ENCODE measurements around the gene C16orf92.

C16orf92 gene

DNA sequence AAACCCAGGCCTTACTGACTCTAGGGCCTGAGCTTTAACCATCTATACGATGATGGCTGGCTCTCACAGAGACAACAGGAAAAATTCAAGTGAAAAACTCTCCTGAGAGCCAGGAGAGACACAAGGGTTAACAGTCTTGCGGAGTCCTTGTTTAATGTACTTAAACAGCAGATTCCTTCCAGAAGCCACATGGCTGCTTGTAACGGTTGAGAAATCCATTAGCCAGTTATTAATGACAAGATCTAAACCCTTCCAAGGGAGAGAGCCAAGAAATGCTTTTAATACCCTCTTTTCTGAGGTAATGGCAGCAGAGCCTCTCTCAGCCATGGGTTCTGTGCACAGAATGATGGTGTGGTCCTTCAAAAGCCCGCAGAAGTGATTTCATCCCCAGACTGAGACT is 37.3 kb downstream of the C16orf92 start:
- FAIRE-seq (no peak), DNase-seq (ENCODE audit: insufficient read length) (no peak)
- no peak for TF ChIP-seq POLR2AphosphoS5 (IDR thresholded peaks at IDR 0.05; ENCODE audit: low read depth, low read length)
- no peak for TF ChIP-seq TAF1 (IDR thresholded peaks at IDR 0.05; ENCODE audit: borderline replicate concordance, low read depth, low read length)
- TF ChIP-seq POLR2A (IDR thresholded peaks at IDR 0.05; ENCODE audit: low read depth, low read length): no peak

DNA sequence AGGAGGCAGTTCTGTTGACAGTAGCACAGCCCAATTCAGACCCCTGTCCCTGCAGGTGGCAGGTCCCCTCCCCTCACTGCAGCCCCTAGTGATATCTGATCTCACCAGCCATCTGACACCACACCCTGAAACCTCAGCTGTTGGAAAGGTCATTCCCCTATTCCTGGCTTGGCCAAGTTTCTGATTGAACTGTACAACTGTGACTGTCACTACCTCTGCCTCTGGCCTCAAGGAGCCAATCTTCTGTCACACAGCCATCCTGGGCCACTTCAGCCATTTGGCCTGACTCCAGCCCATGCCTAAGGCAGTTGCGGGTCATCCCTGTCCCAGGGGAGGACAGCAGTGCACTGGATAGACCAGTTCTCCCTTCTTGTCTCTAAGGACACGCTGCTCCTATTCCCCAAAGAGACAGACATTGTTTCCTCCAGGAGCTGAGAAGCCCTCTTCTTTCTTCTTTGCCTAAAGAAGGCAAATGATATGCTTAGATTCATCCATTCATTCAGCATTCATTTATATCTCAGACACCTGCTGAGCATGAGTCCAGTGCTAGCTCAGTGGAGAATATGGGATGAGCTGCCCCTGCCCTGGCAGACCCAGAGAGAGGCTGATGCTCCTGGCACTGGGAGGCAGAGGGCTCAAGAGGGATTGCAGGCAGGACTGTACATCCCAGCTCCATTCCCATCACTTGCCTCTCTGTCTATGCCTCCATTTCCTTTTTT is 38.0 kb downstream of the C16orf92 start:
- FAIRE-seq (no peak), DNase-seq (ENCODE audit: insufficient read length) (no peak)
- no peak for TF ChIP-seq POLR2AphosphoS5 (IDR thresholded peaks at IDR 0.05; ENCODE audit: low read depth, low read length)
- no peak for TF ChIP-seq TAF1 (IDR thresholded peaks at IDR 0.05; ENCODE audit: borderline replicate concordance, low read depth, low read length)
- no peak for TF ChIP-seq POLR2A (IDR thresholded peaks at IDR 0.05; ENCODE audit: low read depth, low read length)

DNA sequence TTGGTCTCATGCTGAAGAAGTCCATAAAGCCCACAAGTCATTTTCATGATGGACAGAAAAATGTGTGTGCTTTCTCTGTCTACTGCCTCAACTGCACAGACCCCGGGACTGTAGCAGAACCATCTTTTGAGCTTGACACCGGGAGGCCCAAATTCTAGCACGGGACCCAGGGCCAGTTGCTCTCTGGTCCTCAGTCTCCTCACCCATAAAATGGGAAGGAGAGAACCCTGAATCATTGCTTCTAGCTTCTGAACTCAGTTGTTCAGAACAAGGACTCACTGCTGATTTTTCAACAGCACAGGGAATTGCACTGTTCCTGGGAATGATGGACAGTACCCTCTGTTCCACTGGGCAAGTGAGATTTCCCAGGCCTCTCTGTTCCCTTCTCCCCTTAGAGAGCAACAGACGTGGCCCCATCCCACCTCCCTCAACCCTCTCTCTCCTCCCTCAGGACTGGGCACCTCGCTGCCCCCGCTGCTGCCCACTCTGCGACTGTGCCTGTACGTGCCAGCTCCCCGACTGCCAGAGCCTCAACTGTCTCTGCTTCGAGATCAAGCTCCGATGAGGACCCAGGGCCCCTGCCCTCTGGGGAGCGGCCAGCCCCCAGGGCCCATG is 40.4 kb downstream of the C16orf92 start:
- TF ChIP-seq TAF1 (IDR thresholded peaks at IDR 0.05; ENCODE audit: borderline replicate concordance, low read depth, low read length) (no peak), POLR2AphosphoS5 (IDR thresholded peaks at IDR 0.05; ENCODE audit: low read depth, low read length) (no peak), POLR2A (IDR thresholded peaks at IDR 0.05; ENCODE audit: low read depth, low read length) (no peak)
- DNase-seq (ENCODE audit: insufficient read length): no peak
- no peak for FAIRE-seq

DNA sequence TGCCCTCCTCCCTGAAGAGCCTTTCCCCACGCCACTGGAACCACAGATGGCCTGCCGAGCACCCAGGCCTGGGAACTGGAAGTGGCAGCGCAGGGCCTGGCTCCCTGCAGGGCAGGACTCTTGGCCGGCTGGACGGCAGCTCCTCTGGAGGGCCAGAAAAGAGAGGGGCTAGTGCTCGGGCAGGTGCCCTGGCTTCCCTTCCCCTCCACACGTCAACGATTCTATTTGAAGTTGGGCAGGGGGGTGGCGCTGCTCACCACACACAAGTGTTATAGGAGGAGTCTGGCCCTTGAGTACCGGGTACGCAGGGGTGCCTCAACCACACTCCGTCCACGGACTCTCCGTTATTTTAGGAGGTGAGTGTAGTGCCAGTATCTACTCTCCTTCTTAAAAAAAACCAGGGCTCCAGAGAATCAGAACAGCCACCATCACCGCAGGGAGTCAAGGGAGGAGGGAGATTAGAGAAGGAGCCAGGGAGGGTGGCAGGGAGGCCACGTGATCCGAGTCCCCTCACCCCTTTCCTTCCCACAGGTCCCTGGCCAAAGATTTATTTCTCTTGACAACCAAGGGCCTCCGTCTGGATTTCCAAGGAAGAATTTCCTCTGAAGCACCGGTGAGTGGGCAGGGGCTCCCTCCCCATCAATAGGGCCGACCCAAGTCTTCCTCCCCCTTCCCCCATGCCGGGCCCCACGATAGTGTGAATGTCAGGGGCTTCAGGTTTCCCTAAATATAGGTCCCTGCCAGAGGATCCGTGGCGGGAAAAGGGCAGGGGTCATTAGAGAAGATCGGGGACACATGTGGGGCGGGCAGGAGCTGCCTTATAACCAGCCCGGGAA is 41.1 kb downstream of the C16orf92 start:
- TF ChIP-seq POLR2AphosphoS5 (IDR thresholded peaks at IDR 0.05; ENCODE audit: low read depth, low read length) (peak; percentile 44; the same call in 1 of the 2 replicates), TAF1 (IDR thresholded peaks at IDR 0.05; ENCODE audit: borderline replicate concordance, low read depth, low read length) (no peak; the same call in 1 of the 2 replicates)
- peak; percentile 70 for DNase-seq (ENCODE audit: insufficient read length)
- FAIRE-seq: no peak

DNA sequence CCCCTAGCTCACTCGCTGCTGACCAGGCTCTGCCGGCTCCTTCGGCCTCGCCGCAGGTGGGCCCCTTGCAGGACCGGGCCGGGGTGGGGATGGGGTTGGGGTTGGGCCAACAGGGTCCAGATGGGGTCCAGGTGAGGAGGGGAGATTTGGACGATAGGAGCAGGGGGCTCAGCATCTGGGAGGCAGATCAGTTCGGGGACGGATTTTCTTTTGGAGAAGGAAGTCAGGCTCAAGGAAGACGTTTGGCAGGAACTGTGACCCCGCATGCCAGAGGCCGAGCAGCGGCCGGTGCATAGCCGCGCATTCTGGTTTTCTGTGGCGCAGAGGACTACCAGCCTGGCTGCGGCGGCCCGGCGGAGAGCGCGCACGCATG is 41.7 kb downstream of the C16orf92 start:
- TF ChIP-seq POLR2AphosphoS5 (IDR thresholded peaks at IDR 0.05; ENCODE audit: low read depth, low read length) (no peak), TAF1 (IDR thresholded peaks at IDR 0.05; ENCODE audit: borderline replicate concordance, low read depth, low read length) (no peak)
- DNase-seq (ENCODE audit: insufficient read length): no peak
- no peak for FAIRE-seq

DNA sequence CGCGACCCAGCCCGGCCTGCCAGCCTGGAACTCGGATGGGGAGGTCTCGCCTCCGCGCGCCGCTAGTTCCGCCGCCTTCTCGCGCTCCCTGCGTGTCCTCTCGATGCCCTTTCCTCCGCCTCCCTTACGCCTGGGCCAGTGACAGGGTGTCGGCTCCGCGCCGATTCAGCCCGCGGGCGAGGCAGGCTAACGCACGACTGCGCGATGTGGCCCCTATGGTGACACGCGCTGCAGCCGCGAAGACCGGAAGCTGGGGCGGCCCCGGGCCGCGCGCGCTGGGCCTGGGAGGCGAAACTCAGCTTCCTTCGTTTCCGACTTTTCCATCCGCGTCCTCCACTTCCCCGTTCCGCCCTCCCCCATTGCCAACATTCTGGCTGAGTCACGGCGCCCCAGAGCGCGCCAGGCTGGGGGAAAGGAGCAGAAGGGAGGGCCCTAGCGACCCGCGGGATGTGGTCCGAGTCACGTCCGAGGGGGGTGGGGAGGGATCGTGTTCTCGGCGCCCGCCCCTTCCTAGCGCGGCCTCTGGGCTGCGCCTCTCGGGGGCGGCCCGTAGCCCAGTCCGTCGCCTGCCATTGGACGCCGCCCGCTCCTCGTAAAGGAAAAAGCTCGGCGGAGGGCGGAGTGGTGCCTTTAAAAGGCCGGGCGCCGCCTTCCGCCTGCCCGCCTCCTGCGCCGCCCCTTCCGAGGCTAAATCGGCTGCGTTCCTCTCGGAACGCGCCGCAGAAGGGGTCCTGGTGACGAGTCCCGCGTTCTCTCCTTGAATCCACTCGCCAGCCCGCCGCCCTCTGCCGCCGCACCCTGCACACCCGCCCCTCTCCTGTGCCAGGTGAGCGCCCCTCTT is 42.3 kb downstream of the C16orf92 start, which contains the start of gene ALDOA:
ALDOA (plus strand) TSS at position 659 of the 841 bp plus-strand sequence. CDS start 1,138 bp downstream, outside the sequence.
- TF ChIP-seq POLR2AphosphoS5 (IDR thresholded peaks at IDR 0.05; ENCODE audit: low read depth, low read length) (peak; percentile 90), TAF1 (IDR thresholded peaks at IDR 0.05; ENCODE audit: borderline replicate concordance, low read depth, low read length) (peak; percentile 51), POLR2A (IDR thresholded peaks at IDR 0.05; ENCODE audit: low read depth, low read length) (peak; percentile 90)
- DNase-seq (ENCODE audit: insufficient read length) (peak; percentile 93), FAIRE-seq (peak; percentile 81)

DNA sequence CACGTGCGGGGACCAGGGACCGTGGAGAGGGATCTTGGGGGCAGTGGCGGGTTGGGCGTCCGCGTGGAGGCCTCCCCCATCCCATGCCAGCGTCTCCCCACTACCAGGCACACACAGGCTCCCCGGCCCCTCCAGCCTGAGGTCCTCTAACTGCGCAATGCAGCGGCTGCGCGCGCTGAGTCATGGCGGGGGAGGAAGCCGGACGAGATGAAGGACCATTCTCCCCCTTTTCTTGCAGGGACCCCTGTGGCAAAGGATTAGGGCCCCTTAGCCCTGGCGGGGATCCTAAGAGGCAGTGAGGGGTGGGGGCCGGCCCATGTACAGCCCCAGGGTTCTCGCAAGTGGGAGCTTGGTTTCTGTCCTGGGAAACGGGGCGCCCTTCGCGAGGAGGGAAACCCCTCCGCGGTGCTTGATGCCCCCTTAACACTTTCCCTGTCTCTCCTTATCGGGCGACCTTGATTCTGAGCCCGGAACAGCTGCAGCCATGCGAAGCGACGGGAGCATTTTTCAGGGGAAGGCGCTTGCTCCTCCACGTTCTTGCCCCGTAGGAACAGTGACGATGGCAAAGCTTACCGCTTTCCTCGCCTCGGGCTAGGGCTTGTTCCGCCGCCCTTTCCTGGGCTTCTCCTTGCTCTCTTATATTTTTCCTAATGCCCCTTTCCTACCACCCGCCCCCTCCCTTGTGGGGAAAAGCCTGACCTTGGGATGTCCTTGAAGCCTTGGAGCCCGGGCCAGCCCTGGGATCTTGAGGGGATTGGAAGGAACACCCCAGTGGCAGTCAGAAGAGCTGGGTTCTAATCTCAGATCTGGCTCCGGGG is 43.2 kb downstream of the C16orf92 start:
- DNase-seq (ENCODE audit: insufficient read length) (no peak), FAIRE-seq (no peak)
- TF ChIP-seq POLR2A (IDR thresholded peaks at IDR 0.05; ENCODE audit: low read depth, low read length): no peak
- TF ChIP-seq TAF1 (IDR thresholded peaks at IDR 0.05; ENCODE audit: borderline replicate concordance, low read depth, low read length): no peak
- TF ChIP-seq POLR2AphosphoS5 (IDR thresholded peaks at IDR 0.05; ENCODE audit: low read depth, low read length): no peak

DNA sequence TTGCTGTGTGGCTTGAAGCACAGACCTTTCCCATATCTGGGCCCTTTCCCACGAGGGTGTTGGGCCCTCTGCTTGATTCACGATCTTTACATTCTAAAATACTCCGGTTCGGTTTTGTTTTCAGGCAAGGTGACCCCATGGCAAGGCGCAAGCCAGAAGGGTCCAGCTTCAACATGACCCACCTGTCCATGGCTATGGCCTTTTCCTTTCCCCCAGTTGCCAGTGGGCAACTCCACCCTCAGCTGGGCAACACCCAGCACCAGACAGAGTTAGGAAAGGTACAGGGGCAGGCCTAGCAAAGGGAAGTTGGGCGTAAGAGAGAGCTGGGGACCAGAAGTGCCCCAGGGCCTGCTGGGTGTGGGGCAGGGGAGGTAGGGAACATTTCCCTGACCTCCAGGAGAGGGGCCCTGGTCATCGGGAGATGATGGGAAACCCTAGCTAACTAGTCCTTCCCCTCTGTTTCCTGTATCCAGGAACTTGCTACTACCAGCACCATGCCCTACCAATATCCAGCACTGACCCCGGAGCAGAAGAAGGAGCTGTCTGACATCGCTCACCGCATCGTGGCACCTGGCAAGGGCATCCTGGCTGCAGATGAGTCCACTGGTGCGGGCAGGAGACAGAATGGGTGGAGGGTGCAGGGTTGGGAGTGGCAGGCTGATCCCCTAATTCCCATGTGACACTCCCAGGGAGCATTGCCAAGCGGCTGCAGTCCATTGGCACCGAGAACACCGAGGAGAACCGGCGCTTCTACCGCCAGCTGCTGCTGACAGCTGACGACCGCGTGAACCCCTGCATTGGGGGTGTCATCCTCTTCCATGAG is 44.0 kb downstream of the C16orf92 start:
- no peak for TF ChIP-seq POLR2AphosphoS5 (IDR thresholded peaks at IDR 0.05; ENCODE audit: low read depth, low read length)
- peak; percentile 36; the same call in 1 of the 2 replicates for TF ChIP-seq POLR2A (IDR thresholded peaks at IDR 0.05; ENCODE audit: low read depth, low read length)
- TF ChIP-seq TAF1 (IDR thresholded peaks at IDR 0.05; ENCODE audit: borderline replicate concordance, low read depth, low read length): no peak
- DNase-seq (ENCODE audit: insufficient read length) (no peak), FAIRE-seq (no peak)

DNA sequence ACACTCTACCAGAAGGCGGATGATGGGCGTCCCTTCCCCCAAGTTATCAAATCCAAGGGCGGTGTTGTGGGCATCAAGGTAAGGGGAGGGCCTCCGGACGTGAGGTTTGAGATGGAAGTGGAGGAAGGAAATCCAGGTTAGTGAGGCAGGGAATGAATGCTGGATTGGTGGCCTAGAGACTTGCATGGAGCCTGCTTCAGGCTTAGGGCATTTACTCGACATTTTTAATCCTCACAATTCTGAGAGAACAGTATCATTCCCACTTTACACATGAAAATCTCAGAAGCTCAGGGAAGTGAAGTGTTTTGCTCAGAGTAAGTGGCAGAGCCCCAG is 44.6 kb downstream of the C16orf92 start:
- FAIRE-seq: no peak
- TF ChIP-seq POLR2A (IDR thresholded peaks at IDR 0.05; ENCODE audit: low read depth, low read length) (no peak), POLR2AphosphoS5 (IDR thresholded peaks at IDR 0.05; ENCODE audit: low read depth, low read length) (no peak), TAF1 (IDR thresholded peaks at IDR 0.05; ENCODE audit: borderline replicate concordance, low read depth, low read length) (no peak)
- no peak for DNase-seq (ENCODE audit: insufficient read length)

Measured in GM12892 (cell line).